Endothelial cell of umbilical vein (primary cell): ENCODE results near the gene GGA2. TPM values are rescaled to one million over a fixed set of nuclear protein-coding genes. Genes with fewer than 3 reads are reported as not detected.

Source experiments
- BruUV-seq: library from RNA; stranded (reverse); fragments of 400-500 nt; replicated peaks from 2 replicates; lab custom pipeline; 2021; lab: Mats Ljungman, UMichigan
- CTCF ChIA-PET: fragments of 300-600, 350-600 bp; sonication (Branson Sonifier 250); formaldehyde crosslinking; loops from one replicate; lab custom pipeline; 2021; ENCODE audit warnings: antibody characterized with exemption, inconsistent platforms; lab: Charles Lee
- POLR2A ChIA-PET: fragments of 300-600, 350-600 bp; sonication (Branson Sonifier 250); formaldehyde crosslinking; loops from one replicate; lab custom pipeline; 2021; ENCODE audit warnings: antibody characterized with exemption, inconsistent platforms; lab: Charles Lee
- DNase-seq: peaks from one replicate; pipeline ENCODE4 v3.0.0-alpha.2; 2011; ENCODE audit warnings: low read depth, low spot score
- FAIRE-seq: peaks from 2 replicates; lab custom pipeline; 2011; peaks lifted over from hg19 to GRCh38; lab: Jason Lieb, UNC
- H2AFZ ChIP-seq: 2 replicates; pipeline ENCODE4 v1.6.0; 2012; ENCODE audit warnings: low read depth, low read length, control low read depth, inconsistent platforms
- H3K27ac ChIP-seq: 2 replicates; pipeline ENCODE4 v1.5.1; 2011; ENCODE audit warnings: low read depth, mild to moderate bottlenecking, control low read depth, low read length, moderate library complexity; ENCODE audit not compliant: insufficient read depth
- H3K27me3 ChIP-seq, 2 experiments: 2 replicates each; pipeline versions ENCODE4 v1.6.0 to v1.6.1; 2011; ENCODE audit warnings: low read length in 2 of 2, mixed read lengths in 1 of 2; ENCODE audit not compliant: control insufficient read depth in 2 of 2, insufficient read depth in 2 of 2
- H3K36me3 ChIP-seq, 2 experiments: 2 replicates in 1 of 2; 3 replicates in 1 of 2; pipeline ENCODE4 v1.5.1; 2011; ENCODE audit warnings: low read length in 2 of 2, mild to moderate bottlenecking in 1 of 2, moderate library complexity in 1 of 2; ENCODE audit not compliant: control insufficient read depth in 2 of 2, insufficient read depth in 2 of 2; ENCODE audit errors: extremely low read depth in 1 of 2
- H3K4me1 ChIP-seq: 3 replicates; pipeline ENCODE4 v1.5.1; 2011; ENCODE audit warnings: mild to moderate bottlenecking, low read length; ENCODE audit not compliant: control insufficient read depth, insufficient read depth; ENCODE audit errors: extremely low read depth
- H3K4me2 ChIP-seq: 2 replicates; pipeline ENCODE4 v1.6.1; 2011; ENCODE audit warnings: low read length, control low read depth, mixed read lengths; ENCODE audit not compliant: insufficient read depth
- H3K4me3 ChIP-seq, 3 experiments: fragments of 200-600 bp in 1 of 3; sonication (generic), shearing (Covaris generic) in 1 of 3; replicated peaks in 1 of 3; 2 replicates each; pipeline ENCODE4 v1.5.1; 2011 to 2016; ENCODE audit warnings: control low read depth in 3 of 3, low read length in 3 of 3, mild to moderate bottlenecking in 2 of 3, inconsistent platforms in 1 of 3, low read depth in 1 of 3, moderate library complexity in 1 of 3; ENCODE audit not compliant: insufficient read depth in 1 of 3
- H3K79me2 ChIP-seq: 2 replicates; pipeline ENCODE4 v1.6.0; 2012; ENCODE audit warnings: low read length, inconsistent platforms; ENCODE audit not compliant: control insufficient read depth, insufficient read depth
- H3K9ac ChIP-seq: replicated peaks from 2 replicates; pipeline ENCODE3; 2011; ENCODE audit warnings: low read length, control low read depth; ENCODE audit not compliant: insufficient read depth; ENCODE audit errors: extremely low read depth
- H3K9me1 ChIP-seq: replicated peaks from 3 replicates; pipeline ENCODE4 v1.6.0; 2011; ENCODE audit warnings: mild to moderate bottlenecking, low read length; ENCODE audit not compliant: control insufficient read depth, insufficient read depth; ENCODE audit errors: extremely low read depth
- H3K9me3 ChIP-seq: replicated peaks from 2 replicates; pipeline ENCODE4 v1.5.1; 2012; ENCODE audit warnings: low read length, inconsistent platforms; ENCODE audit not compliant: control insufficient read depth, insufficient read depth
- H4K20me1 ChIP-seq: replicated peaks from 2 replicates; pipeline ENCODE3; 2011; ENCODE audit warnings: mild to moderate bottlenecking, low read length; ENCODE audit not compliant: control insufficient read depth, insufficient read depth; ENCODE audit errors: extremely low read depth
- EZH2 ChIP-seq: IDR thresholded peaks from 2 replicates; pipeline ENCODE4 v1.6.1; 2012; ENCODE audit warnings: borderline replicate concordance, low read depth, mild to moderate bottlenecking, moderate library complexity, low read length, inconsistent platforms; ENCODE audit not compliant: severe bottlenecking
- FOS ChIP-seq: IDR thresholded peaks from 2 replicates; pipeline ENCODE4 v1.6.1; 2011; ENCODE audit warnings: mild to moderate bottlenecking, low read length, moderate library complexity, borderline replicate concordance; ENCODE audit not compliant: insufficient read depth
- GATA2 ChIP-seq: IDR thresholded peaks from 2 replicates; pipeline ENCODE4 v1.7.0; 2011; ENCODE audit warnings: low read depth, mild to moderate bottlenecking, moderate library complexity, mixed read lengths, low read length; ENCODE audit not compliant: insufficient read length, insufficient read depth
- JUN ChIP-seq: IDR thresholded peaks from 2 replicates; pipeline ENCODE4 v1.6.1; 2011; ENCODE audit warnings: borderline replicate concordance, low read depth; ENCODE audit not compliant: insufficient read length, insufficient read depth
- MYC ChIP-seq: IDR thresholded peaks from one replicate; pipeline ENCODE4 v1.6.1; 2011; ENCODE audit warnings: mild to moderate bottlenecking, low read depth, low read length
- POLR2A ChIP-seq: IDR thresholded peaks from 2 replicates; pipeline ENCODE4 v1.6.1; 2012; ENCODE audit warnings: low read depth, mild to moderate bottlenecking, control low read depth, low read length
- POLR2AphosphoS5 ChIP-seq: IDR thresholded peaks from 2 replicates; pipeline ENCODE4 v1.6.1; 2012; ENCODE audit warnings: low read depth, mild to moderate bottlenecking, control low read depth, low read length, moderate library complexity; ENCODE audit not compliant: insufficient read depth
- dilution Hi-C: fragments of 300-500 bp; cut with MboI; formaldehyde crosslinking; loops from one replicate; pipeline ENCODE4 v1.15.0; 2019; ENCODE audit warnings: low sequenced_read_pairs; ENCODE audit not compliant: extremely low pct_ligation_motif_present
- intact Hi-C: fragments of 100-400 bp; cut with micrococcal nuclease; formaldehyde crosslinking; loops from one replicate; pipeline ENCODE4 v1.10.0; 2022
- polyA plus RNA-seq, 4 experiments: library from polyadenylated mRNA; depleted of rRNA in 3 of 4; stranded (reverse) in 3 of 4; unstranded in 1 of 4; fragments of >200 nt; gene quantifications; 2 replicates each; pipeline versions ENCODE4 v1.2.1 to v1.2.3, GENCODE V29; 2011 to 2012; ENCODE audit warnings: missing spikeins in 1 of 4
- total RNA-seq: library from RNA; stranded (reverse); gene quantifications from 2 replicates; pipeline ENCODE4 v1.2.3, GENCODE V29; 2021
- TF ChIP-seq, protein P1 (sequence below), 2 donors: IDR thresholded peaks; 1 replicate in 1 of 2; 2 replicates in 1 of 2; pipeline ENCODE4 v1.5.1; 2011; ENCODE audit warnings: low read length in 2 of 2, mild to moderate bottlenecking in 2 of 2, moderate library complexity in 2 of 2, control low read depth in 1 of 2, inconsistent platforms in 1 of 2, low read depth in 1 of 2; ENCODE audit not compliant: insufficient read depth in 1 of 2; ENCODE audit errors: extremely low read depth in 1 of 2
- TF ChIP-seq, protein P2 (sequence below): IDR thresholded peaks from 2 replicates; pipeline ENCODE4 v1.6.1; 2011; ENCODE audit not compliant: insufficient read depth, insufficient read length

The GGA2 gene
- total and polyA plus RNA-seq, 2 donors (not counting 3 experiments of a cell fraction or from before 2014, with no cell fraction given), result 33.3 to 73.1 TPM

DNA sequence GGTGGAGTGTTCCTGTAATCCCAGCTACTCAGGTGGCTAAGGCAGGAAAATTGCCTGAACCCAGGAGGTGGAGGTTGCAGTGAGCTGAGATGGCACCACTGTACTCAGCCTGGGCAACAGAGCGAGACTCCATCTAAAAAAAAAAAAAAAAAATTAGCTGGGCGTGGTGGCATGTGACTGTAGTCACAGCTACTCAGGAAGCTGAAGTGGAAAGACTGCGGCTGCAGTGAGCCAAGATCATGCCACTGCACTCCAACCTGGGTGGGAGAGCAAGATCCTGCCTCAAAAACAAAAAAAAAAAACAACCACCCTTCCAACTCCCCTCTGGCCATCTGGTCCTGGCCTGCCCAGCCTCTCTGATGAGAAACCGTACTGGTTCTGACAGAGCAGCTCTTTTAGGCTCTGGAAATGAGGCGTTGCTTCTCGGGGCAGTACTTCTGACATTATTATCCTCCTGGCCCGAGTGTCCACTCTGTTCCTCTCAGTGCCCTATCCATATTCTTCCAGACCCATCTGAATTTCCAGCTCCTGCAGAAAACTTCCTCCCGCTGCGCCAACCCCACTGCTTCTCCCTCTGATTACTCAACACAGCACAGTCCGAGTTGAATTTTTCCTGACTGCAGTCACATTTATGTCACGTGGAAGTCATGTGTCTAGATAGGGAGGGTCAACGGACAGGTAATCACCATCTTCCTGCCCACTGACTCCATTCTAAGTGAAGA, 13.3 kb downstream of the GGA2 start:
- Histone ChIP-seq H2AFZ (no peak overlapping the region), H3K9me3 (no peaks in the 10 kb centered on the region), H3K27ac (no peak overlapping the region), H3K9me1 (no peaks in the 10 kb centered on the region), H3K36me3 (peaks cover 2 to 15% of the 10 kb centered on the region in 2 experiments), H3K27me3 (no peaks in the 10 kb centered on the region), H3K4me3 (no peak overlapping the region), H3K4me2 (no peak overlapping the region), H4K20me1 (no peaks in the 10 kb centered on the region), H3K9ac (no peak overlapping the region), H3K4me1 (peaks cover 23% of the 10 kb centered on the region), H3K79me2 (peaks cover 42% of the 10 kb centered on the region)
- CTCF ChIA-PET, result interaction anchor here (0.7 to 1.5 kb wide), 5 partner anchors 9 to 278 kb away, joined by 3 to 6 read pairs (median 4); no protein-coding TSS in a partner anchor
- TF ChIP-seq FOS, result no peak
- TF ChIP-seq, protein P1, sequence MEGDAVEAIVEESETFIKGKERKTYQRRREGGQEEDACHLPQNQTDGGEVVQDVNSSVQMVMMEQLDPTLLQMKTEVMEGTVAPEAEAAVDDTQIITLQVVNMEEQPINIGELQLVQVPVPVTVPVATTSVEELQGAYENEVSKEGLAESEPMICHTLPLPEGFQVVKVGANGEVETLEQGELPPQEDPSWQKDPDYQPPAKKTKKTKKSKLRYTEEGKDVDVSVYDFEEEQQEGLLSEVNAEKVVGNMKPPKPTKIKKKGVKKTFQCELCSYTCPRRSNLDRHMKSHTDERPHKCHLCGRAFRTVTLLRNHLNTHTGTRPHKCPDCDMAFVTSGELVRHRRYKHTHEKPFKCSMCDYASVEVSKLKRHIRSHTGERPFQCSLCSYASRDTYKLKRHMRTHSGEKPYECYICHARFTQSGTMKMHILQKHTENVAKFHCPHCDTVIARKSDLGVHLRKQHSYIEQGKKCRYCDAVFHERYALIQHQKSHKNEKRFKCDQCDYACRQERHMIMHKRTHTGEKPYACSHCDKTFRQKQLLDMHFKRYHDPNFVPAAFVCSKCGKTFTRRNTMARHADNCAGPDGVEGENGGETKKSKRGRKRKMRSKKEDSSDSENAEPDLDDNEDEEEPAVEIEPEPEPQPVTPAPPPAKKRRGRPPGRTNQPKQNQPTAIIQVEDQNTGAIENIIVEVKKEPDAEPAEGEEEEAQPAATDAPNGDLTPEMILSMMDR (IDR thresholded peaks at IDR 0.05; ENCODE audit: extremely low read depth in 1 of 2, insufficient read depth in 1 of 2, low read depth in 1 of 2, low read length in 2 of 2), result no peak
- TF ChIP-seq JUN, result no peak
- TF ChIP-seq, protein P2, sequence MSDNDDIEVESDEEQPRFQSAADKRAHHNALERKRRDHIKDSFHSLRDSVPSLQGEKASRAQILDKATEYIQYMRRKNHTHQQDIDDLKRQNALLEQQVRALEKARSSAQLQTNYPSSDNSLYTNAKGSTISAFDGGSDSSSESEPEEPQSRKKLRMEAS, result peak; percentile 23
- dilution Hi-C loops (no loop called here), intact Hi-C loops (no loop called here)
- no TSS peak for BruUV-seq
- FAIRE-seq (peak; percentile 62), DNase-seq (peak; percentile 48)
- POLR2A ChIA-PET, result no interaction called here

DNA sequence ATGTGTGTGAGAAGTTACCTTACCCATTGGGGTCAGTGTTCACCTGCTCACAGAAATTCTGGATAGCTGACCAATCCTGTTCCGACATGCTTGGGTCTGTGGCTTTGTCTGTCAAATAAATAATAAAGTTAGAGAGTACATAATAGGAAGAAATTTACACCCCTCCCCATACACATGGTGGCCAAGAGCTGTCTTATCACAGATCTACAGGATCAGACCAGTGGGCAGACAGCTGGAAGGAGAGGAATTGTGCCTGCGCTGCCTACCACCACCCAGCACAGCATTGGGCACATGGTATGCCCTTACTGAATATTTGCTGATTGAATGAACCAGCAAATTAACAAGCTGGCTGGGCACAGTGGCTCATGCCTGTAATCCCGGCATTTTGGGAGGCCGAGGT, 14.6 kb downstream of the GGA2 start:
- Histone ChIP-seq H3K4me3 (no peak overlapping the region), H3K9me1 (no peaks in the 10 kb centered on the region), H3K9me3 (no peaks in the 10 kb centered on the region), H4K20me1 (no peaks in the 10 kb centered on the region), H2AFZ (no peak overlapping the region), H3K4me2 (no peak overlapping the region), H3K36me3 (peaks cover 2 to 18% of the 10 kb centered on the region in 2 experiments), H3K79me2 (peaks cover 30% of the 10 kb centered on the region), H3K9ac (no peak overlapping the region), H3K4me1 (peaks cover 33% of the 10 kb centered on the region), H3K27me3 (no peaks in the 10 kb centered on the region), H3K27ac (no peak overlapping the region)
- CTCF ChIA-PET, result no interaction called here
- TF ChIP-seq FOS, result no peak
- TF ChIP-seq EZH2, result no peak
- no peak for TF ChIP-seq MYC
- TF ChIP-seq POLR2AphosphoS5, result no peak
- no peak for TF ChIP-seq JUN
- TF ChIP-seq, protein P1 (IDR thresholded peaks at IDR 0.05; ENCODE audit: extremely low read depth in 1 of 2, insufficient read depth in 1 of 2, low read depth in 1 of 2, low read length in 2 of 2), result no peak
- TF ChIP-seq, protein P2, result no peak
- TF ChIP-seq GATA2, result no peak
- TF ChIP-seq POLR2A, result no peak
- intact Hi-C loops (no loop called here), dilution Hi-C loops (no loop called here)
- no peak for FAIRE-seq
- POLR2A ChIA-PET, result no interaction called here
- DNase-seq, result no peak
- BruUV-seq, result no TSS peak
